Activated CD4-positive, alpha-beta T cell treated with anti-CD3 and anti-CD28 coated beads, Interleukin-2, amount 50 U/mL, for 16 hours (primary cell): ENCODE data around the gene KAT7.
A peak's percentile ranks its signal among the peaks of the same experiment; 100 is the strongest.
"Not testable (repeated sequence)": the region's sequence is repeated elsewhere in the genome, so short reads cannot be mapped to it uniquely, and the experiment has no call there.

Source experiments
- DNase-seq: peaks from one replicate; pipeline ENCODE4 v3.0.0-alpha.2; 2020

KAT7 gene

DNA sequence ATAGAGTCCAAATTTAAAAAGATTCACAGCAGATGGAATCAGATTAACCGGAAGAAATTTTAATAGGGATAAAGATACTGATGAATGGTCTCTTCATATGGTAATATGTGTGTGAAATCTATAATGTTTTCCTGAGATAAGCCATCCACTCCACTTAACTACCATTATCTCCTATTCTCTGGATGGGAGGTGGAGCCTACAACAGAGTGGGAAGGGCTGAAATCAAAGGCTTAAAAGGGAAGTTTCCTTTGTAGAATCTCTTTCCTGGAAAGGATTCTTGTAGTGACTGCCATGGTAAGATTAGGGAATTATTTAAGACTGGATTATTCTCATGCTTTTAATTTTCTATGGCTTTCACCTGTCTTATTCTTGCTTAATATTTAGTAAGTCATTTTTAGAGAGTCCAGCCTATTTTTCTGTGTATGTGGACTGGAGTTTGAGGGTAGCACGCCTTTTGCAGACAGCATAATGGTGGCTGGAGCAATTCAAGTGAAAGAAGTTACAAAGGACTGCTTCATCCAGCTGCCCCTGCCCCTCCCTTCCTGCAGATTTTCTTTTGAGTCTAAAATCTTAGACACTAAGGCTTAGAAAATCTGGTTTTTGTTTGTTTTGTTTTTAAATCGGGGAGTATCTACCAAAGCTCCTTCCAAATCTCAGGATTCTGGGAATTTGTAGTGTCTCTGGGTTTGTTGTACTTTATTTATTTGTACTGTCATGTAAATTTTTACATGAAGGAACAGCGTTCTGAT, 26.5 kb downstream of the KAT7 start:
- no peak for DNase-seq

- no peak for DNase-seq
Measured at GRCh38 chr17:49815761-49816281, 27.3 kb downstream of the KAT7 start.

DNA sequence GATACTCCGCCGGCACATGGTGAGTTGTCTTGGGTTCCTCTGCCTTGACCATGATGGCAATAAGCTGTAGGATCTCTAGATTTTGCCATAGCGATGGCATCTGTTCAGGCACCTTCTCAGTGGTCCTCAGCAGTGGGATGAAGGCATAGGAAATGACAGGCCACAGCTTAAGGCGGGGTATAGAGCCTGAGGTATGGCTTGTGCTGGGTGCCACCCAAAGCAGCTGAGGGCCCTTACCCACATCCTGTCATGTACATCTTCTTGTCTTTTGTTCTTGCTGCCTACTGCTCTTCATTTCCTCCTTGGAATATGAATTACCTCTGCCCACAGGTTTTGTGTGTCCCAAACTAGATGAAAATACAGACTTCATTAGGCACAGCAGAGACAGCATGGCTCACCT, 29.5 kb downstream of the KAT7 start:
- peak; percentile 67 for DNase-seq

GRCh38 chr17:49819138-49819537, 30.7 kb downstream of the KAT7 start:
- no peak for DNase-seq

- DNase-seq = no peak
Measured at GRCh38 chr17:49819651-49820050, 31.2 kb downstream of the KAT7 start.

DNA sequence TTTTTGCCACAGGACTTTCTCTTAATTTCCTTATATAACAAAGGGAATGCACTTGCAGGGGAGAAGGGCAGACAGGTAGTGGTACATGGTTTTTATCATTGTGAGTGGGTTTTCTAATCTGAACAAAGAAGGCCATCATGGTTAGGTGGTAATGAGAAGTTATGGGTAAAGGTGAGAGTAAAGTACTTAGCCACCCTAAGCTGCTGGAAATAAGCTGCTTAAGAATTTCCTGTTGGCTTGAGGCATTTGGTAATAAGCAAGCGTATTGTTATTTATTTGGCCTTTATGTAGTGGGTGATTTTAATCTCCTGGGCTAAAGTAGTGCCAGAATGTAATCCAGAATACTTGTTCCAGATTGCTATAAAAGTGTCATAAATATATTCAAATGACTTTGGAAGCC, 32.3 kb downstream of the KAT7 start:
- no peak for DNase-seq

DNA sequence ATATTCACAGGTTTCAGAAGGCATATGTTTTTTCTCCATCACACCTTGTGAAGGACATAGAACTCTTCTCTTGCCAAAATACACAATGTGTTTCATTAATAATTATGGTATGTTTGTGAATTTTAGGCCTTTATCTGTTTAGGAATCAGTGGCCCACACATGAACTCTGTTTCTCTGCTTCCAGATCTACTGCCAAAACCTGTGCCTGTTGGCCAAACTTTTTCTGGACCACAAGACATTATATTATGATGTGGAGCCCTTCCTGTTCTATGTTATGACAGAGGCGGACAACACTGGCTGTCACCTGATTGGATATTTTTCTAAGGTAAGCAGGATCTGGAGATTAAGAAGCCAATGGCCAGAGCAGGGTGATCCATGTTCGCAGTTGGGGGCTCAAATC, 33.0 kb downstream of the KAT7 start:
- DNase-seq = no peak

GRCh38 chr17:49821916-49822315, 33.4 kb downstream of the KAT7 start:
- no peak for DNase-seq

- DNase-seq = no peak
Measured at GRCh38 chr17:49822829-49823228, 34.3 kb downstream of the KAT7 start.

- DNase-seq = no peak
Measured at GRCh38 chr17:49823614-49824013, 35.1 kb downstream of the KAT7 start.

DNA sequence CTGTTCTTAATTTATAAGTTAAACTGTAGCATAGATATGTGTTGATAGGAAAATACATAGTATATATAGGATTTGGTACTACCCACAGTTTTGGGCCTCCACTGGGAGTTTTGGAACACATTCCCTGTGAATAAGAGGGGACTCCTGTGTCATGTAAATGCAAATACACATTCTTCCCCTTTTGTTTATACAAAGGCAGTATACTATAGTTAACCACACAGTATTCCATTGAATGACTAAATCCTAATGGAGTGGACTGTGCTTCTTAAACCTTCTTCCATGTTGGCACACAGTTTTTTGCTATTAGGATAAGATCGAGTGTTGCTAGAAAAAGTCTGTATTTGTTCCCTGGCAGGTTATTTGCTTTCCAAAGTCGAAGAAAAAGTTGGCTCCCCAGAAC, 37.2 kb downstream of the KAT7 start:
- no peak for DNase-seq

- DNase-seq = not testable (repeated sequence)
Measured at GRCh38 chr17:49828325-49828724, 39.8 kb downstream of the KAT7 start.

DNA sequence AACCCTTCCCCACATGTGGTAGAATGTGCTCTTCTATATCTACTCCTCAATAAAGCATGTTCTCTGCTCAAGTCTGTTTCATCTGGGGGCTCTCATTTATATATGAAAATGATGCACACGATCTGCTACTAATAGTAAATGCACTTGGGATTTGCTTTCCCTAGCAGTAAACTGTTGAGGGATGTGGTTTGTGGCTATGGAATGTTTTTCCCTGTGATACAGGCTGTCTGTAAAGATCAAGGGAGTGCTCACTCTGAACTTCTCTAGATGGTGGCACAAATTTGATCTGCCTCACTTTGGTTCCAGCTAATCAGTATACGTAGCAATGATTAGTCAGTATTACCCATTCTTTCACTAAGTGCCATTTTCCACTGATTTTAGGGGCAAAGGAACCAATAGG, 40.5 kb downstream of the KAT7 start:
- no peak for DNase-seq

DNA sequence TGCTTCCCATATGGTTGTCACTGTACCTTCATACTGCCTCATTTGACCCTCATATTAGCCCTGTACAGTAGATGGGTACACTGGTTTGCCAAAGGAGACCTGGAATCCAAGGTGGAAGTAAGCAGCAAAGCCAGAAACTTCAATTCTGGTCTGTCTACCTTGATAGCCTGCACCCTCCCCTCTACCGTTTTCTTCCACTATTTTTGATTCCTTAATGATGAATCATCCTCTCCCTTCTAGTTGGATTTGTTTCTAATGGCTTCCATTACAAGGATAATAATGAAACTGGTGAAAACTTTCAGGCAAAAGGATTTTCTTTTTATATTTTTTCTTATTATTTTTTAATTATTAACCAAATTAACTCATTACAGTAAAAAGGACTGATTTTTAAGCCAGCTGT, 42.1 kb downstream of the KAT7 start:
- DNase-seq = no peak

DNA sequence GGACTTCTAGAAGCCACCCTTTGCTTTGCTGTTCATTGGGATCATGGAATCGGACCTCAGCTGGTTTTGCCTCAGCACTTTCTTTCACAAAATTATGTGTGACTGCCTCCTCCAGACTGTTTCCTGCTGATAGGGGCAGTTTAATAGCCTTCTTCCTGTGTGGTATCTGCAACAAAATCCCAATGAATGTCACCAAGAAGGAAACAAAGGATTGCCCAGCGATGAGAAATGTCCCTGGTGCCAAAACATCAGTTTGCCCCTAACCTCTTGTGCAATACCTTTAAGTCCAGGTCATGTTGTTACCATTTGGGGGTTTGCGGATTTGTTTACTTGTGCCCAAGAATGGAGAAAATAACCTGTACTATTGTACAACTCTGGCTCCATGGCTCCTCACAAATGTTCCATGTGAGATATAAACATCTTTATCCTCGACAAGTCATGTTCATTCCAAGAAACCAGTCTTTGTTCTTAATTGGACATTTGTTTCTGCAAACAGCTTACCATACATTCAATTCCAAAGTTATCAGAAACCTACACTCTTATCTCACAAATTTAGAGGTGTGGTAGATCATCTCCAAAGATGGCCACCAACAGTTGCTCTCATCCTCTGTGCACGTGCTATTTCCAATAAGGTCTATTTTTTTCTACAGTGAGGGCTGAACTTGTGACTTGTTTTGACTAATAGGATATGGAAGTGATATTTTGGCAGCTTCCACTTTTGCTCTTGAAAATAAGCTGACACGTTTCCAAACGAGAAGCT, 44.5 kb downstream of the KAT7 start:
- DNase-seq = no peak

DNA sequence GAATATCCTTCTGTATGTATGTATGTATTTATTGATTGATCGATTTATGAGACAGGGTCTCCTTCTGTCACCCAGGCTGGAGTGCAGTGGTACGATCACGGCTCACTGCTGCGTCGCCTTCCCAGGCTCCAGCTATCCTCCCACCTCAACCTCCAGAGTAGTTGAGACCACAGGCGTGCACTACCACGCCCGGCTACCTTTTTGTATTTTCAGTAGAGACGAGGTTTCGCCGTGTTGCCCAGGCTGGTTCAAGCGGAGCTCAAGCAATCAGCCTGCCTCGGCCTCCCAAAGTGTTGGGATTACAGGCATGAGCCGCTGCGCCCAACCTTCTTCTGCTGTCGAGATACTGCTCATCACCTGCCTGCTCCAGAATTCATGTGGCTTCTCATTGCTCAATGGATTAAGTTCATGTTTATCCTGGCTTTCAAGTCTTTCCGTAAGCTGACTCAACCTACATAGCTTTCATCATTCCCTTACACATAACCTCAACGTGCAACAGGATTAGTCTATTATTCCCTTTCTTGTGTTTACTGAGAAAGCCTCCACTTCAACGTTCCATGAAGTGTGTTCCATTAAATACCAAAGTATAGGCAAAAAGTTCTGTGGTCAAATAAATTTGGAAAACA, 45.8 kb downstream of the KAT7 start:
- DNase-seq = no peak

DNA sequence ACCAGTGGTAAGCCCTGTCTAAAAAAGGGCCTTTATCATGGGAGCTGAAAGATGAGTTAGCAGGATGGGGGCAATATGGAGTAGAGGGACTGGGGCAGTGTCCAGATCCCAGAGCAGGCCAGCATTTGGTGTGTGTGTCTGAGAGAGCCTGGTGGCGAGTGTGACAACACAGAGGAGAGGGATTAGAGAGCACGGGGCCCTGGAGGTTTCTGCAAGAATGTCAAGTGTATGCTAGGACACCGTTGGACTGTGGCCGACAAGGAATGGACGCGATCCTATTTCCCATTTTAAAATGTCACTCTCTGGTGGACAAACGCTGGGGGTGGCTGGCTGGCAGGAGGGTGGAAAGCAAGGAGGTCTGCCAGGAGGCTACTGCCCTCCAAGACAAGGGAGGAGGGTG, 47.0 kb downstream of the KAT7 start:
- DNase-seq = no peak

DNA sequence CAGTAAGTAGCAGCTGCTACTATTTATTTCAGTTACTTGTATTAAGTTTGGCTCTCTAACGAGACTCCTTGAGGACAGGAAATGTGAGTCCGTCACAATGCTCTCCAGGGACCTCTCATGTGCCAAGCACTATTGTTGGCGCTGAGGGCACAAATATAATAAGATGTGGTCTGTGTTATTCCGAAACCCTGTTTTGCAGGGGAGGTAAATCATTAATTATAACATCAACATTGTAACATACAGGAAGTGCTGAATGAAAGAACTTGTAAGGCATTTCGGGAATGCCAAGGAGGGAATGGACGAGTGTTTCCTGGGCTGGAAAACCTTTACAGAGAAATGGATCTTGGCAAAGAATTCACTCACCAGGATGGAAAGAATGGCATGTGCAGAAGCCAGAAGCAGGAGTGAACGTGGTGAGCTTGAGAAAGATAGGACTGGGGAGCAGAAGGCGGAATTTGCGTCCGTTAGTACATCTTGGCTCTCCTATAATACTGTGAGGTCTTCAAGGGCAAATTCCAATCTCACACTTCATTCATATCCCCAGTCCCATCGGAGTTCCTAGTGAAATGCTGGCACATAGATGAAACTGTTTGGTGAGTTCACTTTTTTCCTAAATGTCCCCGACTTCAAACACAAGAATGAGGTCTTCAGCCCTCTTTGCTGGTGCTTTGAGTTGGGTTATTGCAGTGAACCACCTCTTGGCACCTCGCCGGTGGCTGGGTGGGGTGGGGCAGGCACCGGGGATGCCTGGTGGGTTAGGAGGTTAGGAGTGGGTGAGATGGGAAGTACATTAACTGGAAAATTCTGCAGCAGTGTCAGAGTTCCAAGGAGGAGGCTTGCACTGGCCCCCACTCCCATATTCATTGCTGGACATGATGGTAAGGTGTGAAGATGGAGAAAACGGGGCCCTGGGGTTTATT, 47.9 kb downstream of the KAT7 start:
- no peak for DNase-seq

GRCh38 chr17:49839455-49839854, 51.0 kb downstream of the KAT7 start:
- no peak for DNase-seq

GRCh38 chr17:49841548-49841947, 53.1 kb downstream of the KAT7 start:
- DNase-seq = no peak

GRCh38 chr17:49842371-49842770, 53.9 kb downstream of the KAT7 start:
- DNase-seq = no peak

DNA sequence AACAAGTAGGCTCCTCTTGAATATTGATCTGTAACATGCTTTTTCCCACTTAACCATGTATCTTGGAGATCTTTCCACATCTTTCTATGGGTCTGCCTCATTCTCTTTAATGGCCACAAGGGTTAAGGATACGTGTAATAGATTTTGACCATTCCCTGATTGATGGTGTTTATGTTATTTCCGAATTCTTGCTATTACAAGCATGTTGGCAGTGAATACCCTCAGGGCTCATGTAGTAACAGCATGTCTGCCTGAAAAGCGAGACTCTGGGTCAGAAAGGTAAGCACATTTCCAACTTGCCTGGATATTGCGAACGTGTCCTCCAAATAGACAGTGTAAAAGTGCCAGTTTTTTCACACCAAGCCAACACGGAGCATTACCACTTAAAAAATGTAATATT, 54.4 kb downstream of the KAT7 start:
- DNase-seq = no peak
